Epithelial cell of esophagus (primary cell): ENCODE data around the gene AGBL1.

Source experiments
- DNase-seq: peaks from one replicate; pipeline ENCODE4 v3.0.0; 2010; ENCODE audit warnings: low read depth
- H3K4me3 ChIP-seq: 2 replicates; pipeline ENCODE4 v1.5.1; 2011; ENCODE audit warnings: mild to moderate bottlenecking, low read length, control low read depth
- TF ChIP-seq, protein P1 (sequence below): IDR thresholded peaks from 2 replicates; pipeline ENCODE4 v1.5.1; 2011; ENCODE audit warnings: low read depth, mild to moderate bottlenecking, low read length, control low read depth, inconsistent platforms; ENCODE audit not compliant: insufficient read depth; ENCODE audit errors: missing control alignments

Gene AGBL1

DNA sequence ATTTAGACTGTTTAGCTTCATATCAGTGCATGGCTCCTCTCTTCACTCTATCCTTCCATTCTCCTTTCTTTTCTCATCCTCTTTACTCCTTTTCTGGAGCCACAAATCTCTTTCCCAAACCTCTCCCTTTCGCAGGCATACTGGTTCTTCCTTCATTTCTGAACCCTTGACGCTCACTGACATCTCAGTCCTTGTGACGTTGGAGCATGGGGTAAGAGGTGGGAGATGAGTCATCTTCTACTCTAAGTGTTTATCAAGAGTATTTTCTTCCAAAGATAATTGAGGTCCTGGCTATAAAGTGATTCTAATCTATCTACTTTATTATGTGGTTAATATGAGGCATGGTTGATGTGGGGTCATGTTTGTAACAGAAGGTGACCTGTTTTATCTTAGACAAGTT, 414.2 kb downstream of the AGBL1 start:
- DNase-seq: peak; percentile 19
- no peak overlapping the region for H3K4me3 ChIP-seq
- TF ChIP-seq, protein P1, sequence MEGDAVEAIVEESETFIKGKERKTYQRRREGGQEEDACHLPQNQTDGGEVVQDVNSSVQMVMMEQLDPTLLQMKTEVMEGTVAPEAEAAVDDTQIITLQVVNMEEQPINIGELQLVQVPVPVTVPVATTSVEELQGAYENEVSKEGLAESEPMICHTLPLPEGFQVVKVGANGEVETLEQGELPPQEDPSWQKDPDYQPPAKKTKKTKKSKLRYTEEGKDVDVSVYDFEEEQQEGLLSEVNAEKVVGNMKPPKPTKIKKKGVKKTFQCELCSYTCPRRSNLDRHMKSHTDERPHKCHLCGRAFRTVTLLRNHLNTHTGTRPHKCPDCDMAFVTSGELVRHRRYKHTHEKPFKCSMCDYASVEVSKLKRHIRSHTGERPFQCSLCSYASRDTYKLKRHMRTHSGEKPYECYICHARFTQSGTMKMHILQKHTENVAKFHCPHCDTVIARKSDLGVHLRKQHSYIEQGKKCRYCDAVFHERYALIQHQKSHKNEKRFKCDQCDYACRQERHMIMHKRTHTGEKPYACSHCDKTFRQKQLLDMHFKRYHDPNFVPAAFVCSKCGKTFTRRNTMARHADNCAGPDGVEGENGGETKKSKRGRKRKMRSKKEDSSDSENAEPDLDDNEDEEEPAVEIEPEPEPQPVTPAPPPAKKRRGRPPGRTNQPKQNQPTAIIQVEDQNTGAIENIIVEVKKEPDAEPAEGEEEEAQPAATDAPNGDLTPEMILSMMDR: no peak

DNA sequence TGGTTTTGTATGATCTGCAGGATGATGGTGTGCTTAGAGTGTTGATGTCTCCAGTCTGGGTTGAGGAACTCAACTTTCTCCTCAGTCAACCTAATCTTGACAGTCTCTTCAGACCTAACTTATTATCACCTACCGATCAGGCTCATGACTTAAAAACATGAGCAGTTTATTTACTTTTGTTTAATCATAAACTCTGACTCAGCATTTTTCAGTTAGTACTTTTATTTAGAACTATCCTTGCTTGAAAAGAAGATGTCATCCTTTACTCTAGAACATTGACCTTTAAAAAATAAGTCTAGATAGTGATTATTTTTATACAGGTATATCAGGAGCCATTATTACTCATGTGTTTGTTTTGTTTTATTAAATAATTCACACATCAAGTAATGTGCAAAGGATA, 414.8 kb downstream of the AGBL1 start:
- TF ChIP-seq, protein P1: no peak
- peak; percentile 14 for DNase-seq
- H3K4me3 ChIP-seq: no peak overlapping the region

DNA sequence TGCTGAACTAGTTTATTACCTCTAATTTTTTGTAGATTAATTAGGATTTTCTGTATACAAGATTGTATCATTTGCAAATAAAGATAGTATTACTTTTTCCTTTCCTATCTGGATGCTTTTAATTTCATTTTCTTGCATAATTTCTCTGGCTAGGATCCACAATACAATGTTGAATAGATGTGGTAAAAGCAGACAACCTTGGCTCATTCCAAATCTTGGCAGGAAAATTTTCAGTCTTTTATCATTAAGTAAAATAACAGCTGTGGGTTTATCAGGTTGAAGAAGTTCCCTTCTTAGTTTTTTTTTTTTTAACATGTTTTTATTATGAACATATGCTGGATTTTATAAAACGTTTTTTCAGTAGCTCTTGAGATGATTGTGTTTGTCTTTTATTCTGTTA, 422.6 kb downstream of the AGBL1 start:
- no peak overlapping the region for H3K4me3 ChIP-seq
- no peak for DNase-seq

DNA sequence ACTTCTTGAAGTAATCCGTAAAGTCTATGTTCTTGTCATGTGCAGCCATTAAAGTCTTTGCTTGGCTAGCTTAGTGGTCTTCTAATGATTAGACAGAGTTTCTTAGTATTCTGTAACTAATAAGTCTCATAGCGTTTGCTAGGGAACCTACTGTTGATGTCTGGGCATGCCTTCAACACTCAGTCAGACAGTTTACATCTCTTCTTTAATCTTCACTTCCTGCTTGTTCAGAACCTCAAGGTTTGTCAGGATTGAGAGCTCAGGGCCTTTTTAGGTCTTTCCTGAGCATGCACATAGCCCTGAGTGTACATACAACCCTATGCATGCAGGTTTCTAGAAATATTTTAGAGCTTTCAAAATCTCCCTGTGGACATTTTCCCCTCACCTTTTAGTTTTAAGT, 426.3 kb downstream of the AGBL1 start:
- DNase-seq: peak; percentile 62
- H3K4me3 ChIP-seq: no peak overlapping the region
- TF ChIP-seq, protein P1: no peak

More for the DNA sequence above, 422.6 kb downstream of the AGBL1 start:
- TF ChIP-seq, protein P1: no peak

DNA sequence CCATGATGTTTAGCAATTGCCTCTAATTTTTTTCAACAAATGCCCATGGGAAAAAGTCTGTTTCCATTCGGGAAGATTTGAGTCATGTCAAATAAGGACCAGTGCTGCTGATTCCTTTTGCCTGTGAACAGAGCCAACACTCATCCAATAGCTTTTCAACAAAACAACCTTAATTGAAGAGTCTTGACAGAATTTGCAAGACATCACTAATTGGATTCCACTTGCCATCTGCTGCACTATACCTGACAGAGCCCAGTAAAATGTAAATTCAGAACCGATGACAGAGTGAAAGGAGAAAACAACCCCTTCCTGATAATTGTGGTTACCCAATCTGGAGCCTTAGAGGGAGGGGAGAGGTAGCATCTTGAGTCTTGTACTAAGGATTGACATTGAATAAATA, 426.7 kb downstream of the AGBL1 start:
- H3K4me3 ChIP-seq: no peak overlapping the region
- TF ChIP-seq, protein P1: no peak
- no peak for DNase-seq

DNA sequence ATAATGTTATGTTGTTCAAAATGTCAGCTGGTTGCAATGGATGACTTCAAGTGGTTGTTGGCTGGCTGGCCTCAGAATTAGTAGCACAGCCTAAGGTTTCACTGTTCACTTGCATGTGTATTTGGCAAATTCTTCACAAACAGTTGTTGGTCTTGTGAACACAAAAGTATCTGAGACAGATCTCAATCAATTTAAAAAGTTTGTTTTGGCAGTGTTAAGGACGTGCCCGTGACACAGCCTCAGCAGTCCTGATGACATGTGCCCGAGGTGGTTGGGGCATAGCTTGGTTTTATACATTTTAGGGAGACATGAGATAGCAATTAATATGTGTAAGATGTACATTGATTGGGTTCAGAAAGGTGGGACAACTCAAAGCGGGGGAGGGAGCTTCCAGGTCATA, 436.0 kb downstream of the AGBL1 start:
- TF ChIP-seq, protein P1: no peak
- DNase-seq: no peak

DNA sequence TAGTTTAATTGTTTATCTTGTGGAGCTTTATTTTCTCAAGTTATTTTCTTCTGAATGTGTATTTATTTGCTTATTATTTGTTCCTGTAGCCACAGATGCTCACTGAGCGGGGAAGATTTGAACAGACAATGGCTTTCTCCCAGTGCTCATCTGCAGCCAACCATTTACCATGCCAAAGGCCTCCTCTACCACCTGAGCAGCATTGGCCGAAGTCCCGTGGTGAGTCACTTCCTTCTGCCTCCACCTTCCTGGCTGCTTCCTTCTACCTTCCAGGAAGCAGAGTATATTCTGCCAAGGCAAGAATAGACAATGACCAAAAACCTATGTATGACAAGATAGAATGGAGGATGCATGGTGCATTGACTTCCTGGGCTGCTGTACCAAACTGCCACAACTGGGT, 443.1 kb downstream of the AGBL1 start:
- TF ChIP-seq, protein P1: no peak
- no peak for DNase-seq
- no peak overlapping the region for H3K4me3 ChIP-seq

More for the DNA sequence above, 436.0 kb downstream of the AGBL1 start:
- H3K4me3 ChIP-seq: no peak overlapping the region
